KOPT-K1 (cell line): ENCODE measurements around the gene RRP8.
A peak's percentile ranks its signal among the peaks of the same experiment; 100 is the strongest.

Experiments used
- H3K27ac ChIP-seq: fragments of 200-600 bp; sonication (generic); 2 replicates; pipeline ENCODE4 v1.5.1; 2016; ENCODE audit warnings: antibody characterized with exemption, mild to moderate bottlenecking, low read depth, low read length; ENCODE audit not compliant: poor library complexity, severe bottlenecking
- H3K36me3 ChIP-seq: fragments of 200-600 bp; sonication (generic); 2 replicates; pipeline ENCODE4 v1.5.1; 2017; ENCODE audit warnings: antibody characterized with exemption, mild to moderate bottlenecking, low read length, moderate library complexity; ENCODE audit not compliant: insufficient read depth
- H3K9me3 ChIP-seq: fragments of 200-600 bp; sonication (generic); 2 replicates; pipeline ENCODE4 v1.5.1; 2017; ENCODE audit warnings: antibody characterized with exemption, low read length, mild to moderate bottlenecking; ENCODE audit not compliant: insufficient read depth, poor library complexity, severe bottlenecking

The RRP8 gene

DNA sequence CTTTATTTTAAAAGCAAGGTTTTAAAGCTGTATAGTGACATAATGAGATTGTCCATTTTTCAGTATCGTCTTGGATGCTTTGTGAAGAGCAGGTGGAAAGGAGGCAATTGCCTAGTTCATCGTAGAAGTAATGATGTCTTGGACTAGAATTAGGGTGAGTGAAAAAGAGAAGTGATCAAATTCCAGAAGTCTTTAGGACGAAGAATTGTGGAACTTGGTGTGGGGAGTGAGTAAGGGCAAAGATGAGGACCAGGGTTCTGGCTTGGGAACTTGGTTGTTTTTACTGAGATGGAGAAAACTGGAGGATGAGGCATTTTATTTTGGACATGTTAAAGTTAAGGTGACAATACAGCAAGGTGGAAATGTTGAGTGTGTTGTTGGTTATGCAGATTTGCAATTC lies 1.4 kb upstream of the RRP8 start:
- H3K36me3 ChIP-seq: peaks cover 51% of the 10 kb centered on the region
- H3K27ac ChIP-seq: peak overlapping the region; percentile 70
- H3K9me3 ChIP-seq: no peaks in the 10 kb centered on the region

DNA sequence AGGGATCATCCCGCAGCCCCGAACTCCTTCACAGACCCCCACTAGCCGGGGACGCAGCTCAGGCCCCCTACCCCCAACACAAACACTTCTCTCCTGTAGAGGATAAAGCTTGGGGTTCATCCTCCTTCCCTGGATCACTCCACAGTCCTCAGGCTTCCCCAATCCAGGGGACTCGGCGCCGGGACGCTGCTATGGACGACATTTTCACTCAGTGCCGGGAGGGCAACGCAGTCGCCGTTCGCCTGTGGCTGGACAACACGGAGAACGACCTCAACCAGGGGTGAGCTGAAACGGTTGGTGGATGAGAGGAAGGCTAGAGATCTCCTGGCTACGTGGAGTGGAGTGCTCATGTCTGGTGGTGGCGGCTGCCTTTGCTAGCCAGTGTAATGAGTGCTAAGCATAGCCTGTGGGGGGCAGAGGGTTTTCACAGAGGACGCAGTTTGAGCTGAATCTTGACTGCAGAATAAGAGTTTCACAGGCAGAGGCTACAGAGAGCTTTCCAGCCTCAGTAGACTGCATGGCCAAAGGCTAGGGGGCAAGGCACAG lies 738 bp upstream of the RRP8 start:
- Histone ChIP-seq H3K27ac (peak overlapping the region; percentile 70), H3K36me3 (peaks cover 51% of the 10 kb centered on the region), H3K9me3 (no peaks in the 10 kb centered on the region)

DNA sequence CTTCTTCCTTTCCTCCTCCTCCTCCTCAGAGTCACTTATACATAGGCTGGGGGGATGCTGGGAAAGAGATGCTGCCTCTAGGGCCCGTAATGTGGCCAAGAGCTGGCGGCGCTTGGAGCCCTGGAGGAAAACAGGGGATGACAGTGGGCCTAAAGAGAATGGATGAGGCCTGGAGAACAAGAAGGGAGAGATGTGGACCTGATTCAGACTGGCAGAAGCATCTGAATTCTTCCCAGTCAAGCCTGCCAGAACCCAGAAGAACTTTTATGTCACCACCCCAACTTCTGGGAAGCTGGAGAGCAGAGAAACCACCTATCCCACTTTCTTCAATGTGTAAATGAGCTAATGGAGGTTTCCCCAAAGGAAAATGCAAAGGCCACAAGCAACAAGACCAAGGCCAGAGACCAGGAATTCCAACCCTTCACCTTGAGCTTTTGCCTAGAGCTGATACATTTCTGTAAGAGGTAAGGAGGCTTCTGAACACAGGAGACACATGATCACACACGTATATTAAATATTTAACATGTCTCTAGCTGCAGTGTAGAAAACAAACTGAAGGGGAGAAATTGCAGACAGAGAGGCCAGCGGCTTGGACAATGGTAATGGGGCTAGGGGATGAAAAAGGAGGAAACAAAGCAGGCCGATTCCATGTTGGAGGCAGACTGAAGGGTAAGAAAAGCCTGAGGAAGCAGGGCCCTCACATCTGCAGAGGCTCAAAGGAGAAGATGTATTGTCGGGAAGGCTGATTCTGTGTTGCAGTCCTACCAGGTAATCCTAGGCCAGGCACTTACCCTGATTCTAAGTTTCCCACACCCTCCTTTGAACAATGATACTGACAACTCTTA lies 1.1 kb downstream of the RRP8 start:
- Histone ChIP-seq H3K9me3 (no peaks in the 10 kb centered on the region), H3K36me3 (peaks cover 51% of the 10 kb centered on the region), H3K27ac (peak overlapping the region; percentile 70)

DNA sequence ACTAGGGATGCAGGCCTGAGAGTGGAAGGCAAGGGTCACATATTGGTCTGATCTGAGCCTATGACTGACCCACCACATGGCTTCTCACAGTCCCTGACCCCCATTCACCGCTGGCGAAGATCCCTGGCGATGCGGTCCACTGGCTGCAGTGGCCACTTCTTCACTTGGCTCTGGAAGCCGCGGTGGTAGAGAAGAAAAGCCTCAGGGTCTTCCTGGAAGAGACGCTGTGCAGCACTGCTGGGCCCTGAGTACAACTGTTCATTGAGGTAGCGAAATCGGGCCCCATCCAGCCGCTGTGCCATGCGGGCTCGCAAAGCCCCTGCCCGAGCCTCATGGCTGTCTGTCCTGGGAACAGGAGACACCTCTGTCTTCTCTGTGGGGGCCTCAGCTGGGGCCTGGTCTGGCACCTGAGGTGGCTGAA lies 2.4 kb downstream of the RRP8 start:
- Histone ChIP-seq H3K9me3 (no peaks in the 10 kb centered on the region), H3K36me3 (peaks cover 62% of the 10 kb centered on the region)

DNA sequence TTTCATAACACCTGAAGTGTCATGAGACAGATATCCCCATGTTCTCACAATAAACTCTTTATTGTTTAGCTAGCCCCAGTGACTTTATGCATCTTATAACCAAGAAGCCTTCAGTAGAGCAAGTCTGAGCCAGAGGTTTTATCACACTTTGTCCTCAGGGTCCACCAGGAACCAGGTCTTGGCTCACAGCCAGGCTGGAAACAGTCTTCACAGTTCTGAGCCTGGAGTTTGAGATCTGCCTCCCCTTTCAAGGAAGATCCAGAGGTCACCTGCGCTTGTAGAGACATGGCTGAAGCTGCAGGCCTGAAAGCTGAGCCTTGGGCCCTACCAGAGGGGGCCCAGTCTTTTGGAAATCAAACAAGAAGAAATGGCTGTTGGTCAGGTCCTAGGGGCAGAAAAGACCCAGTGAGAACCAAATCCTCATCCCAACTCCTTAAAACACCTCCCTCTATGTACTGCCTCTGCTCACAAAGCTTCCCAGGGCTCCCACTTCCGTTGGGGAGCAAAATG lies 3.5 kb downstream of the RRP8 start:
- Histone ChIP-seq H3K27ac (no peak overlapping the region), H3K36me3 (peaks cover 72% of the 10 kb centered on the region)

More for the DNA sequence above, 2.4 kb downstream of the RRP8 start:
- no peak overlapping the region for H3K27ac ChIP-seq

DNA sequence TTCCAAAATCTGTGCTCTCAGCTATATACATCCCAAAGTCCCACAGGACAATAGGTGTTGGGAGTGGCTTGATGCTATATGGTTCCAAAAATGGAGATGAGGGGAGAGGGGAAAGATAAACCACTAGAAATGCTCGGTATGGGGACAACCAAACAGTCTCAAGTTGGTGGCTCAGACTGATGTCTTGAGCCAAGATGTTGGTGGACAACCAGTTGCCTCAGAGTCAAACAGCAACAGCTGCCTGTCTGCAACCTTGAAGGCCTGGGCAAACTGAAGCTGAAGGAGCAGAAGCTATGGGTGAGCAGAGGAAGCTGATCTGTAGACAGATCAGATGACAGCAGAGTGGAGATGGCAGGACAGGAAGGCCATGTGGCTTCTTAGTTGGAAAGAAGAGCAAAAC lies 4.0 kb downstream of the RRP8 start:
- Histone ChIP-seq H3K27ac (no peak overlapping the region), H3K36me3 (peaks cover 76% of the 10 kb centered on the region)

More for the DNA sequence above, 3.5 kb downstream of the RRP8 start:
- no peaks in the 10 kb centered on the region for H3K9me3 ChIP-seq

DNA sequence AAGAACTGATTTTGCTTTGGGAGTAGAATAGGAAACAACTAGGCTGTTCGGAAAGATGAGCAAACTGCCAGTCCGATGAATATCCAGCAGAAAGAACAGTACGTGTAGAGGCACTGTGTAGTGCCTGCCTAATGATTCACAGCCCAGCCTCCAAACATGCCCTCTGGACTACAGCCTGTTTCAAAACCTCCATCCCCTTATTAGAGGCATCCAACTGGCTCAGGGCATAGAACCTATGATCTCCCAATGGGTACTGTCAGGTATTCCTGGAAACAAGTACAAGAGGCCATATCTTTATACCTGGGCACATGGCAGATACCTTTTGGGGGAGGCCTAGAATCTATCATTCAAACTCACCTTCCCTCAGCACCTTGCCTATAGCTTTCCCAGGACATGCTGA lies 4.9 kb downstream of the RRP8 start:
- Histone ChIP-seq H3K36me3 (peaks cover 83% of the 10 kb centered on the region), H3K9me3 (no peaks in the 10 kb centered on the region), H3K27ac (no peak overlapping the region)

More for the DNA sequence above, 4.0 kb downstream of the RRP8 start:
- H3K9me3 ChIP-seq: no peaks in the 10 kb centered on the region

DNA sequence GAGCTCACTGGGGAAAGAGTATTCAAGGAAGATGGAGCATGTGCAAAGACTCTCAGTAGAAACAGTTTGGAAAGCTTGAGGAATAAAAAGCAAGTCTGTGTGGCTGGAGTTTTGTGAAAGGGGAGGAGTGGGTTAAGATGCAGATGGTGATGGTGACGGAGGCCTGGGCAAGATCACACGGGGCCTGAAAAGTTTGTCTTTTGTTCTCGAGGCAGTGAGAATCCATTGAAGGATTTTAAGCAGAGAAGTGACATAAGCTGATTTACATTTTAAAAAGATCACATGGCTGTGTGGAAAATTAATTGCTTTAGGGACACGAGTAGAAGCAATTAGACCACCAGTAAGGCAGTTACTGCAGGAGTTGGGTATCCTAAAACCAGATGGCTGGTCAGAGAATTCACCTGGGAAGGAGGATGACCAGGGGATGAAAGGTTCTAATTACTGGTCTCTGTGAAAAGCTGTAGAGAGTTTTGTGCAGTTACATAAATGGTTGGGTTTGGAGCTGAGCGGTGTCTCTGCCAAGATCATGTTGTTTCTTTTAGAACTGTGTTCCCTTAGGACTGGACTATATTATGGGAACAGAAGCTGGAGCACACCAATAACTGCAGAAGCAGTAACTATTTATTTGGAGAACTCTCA lies 7.1 kb downstream of the RRP8 start:
- Histone ChIP-seq H3K36me3 (peaks cover 95% of the 10 kb centered on the region), H3K27ac (no peak overlapping the region), H3K9me3 (no peaks in the 10 kb centered on the region)

DNA sequence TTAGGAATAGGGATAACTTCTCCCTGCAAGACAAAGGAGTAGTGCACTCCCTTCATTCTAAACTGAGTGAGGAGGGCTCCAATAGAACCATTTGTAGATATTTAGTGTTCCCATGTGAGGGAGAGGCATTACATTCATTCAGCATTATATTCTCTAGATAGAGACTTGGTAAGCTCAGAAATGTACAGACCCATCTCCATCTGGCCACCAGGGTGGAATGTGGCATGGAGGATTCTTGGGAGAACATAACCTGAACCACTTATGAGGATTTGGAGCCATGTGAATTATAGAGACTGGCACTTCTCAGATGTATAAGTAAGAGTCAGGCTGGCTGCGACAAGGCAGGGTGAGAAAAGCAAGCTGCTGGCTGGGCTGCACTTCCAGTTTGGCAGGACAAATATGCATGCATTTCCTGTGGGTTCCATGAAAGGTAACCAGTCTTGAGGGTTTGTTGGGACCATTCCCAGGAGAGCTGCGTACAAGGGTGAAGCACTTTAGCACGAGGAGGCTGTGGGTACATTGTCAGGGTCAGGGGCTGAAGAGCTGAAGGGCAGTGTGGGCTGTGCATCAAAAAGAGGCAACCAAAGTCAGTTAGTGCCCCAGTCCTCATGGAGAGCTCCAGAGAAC lies 9.2 kb downstream of the RRP8 start:
- Histone ChIP-seq H3K9me3 (no peaks in the 10 kb centered on the region), H3K27ac (no peak overlapping the region), H3K36me3 (peaks cover 75% of the 10 kb centered on the region)

DNA sequence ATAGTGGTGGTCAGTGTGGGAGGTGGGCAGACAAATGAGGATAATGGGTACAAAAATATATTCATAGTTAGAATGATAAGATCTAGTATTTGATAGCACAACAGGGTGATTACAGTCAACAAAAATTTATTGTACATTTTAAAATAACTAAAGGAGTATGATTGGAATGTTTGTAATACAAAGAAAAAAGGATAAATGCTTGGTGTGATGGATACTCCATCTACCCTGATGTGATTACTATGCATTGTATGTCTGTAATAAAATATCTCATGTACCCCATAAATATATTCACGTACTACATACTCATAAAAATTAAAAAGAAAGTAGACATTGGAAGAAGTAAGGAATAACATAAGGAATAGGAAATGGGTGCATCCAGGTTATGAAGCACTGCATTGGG lies 15.4 kb downstream of the RRP8 start:
- H3K27ac ChIP-seq: no peak overlapping the region
- peaks cover 18% of the 10 kb centered on the region; the same call in 1 of the 2 replicates for H3K36me3 ChIP-seq
- H3K9me3 ChIP-seq: peaks cover 20% of the 10 kb centered on the region

DNA sequence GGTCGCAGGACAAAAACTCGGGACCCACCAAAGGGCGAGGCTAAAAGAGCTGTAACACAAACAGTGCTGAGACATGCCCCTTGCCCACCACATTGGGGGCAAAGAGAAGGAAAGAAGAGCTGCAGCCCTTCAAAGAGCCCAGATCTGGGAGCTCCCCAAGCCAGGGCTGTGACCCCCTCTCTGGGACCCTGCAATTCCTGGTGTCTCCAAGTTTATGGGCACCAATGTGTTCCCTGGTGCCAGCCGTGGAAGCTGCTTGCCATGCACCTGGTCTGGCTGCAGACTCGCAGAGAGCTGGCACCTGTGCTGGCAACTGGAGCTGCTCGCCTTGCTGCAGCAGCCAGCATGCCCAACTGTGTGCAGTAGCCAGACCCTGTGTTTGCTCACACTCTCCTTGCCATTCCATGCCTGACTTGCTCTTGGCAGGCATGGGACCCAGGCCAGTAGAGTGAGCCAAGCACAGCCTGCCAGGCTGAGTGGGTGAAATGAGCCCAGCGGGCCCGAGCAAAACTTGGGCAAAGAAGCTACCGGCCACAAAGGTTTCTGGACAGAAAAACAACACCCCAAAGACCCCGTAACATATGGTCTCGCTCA lies 16.0 kb downstream of the RRP8 start:
- Histone ChIP-seq H3K36me3 (peaks cover 12% of the 10 kb centered on the region; the same call in 1 of the 2 replicates), H3K27ac (no peak overlapping the region), H3K9me3 (peaks cover 20% of the 10 kb centered on the region)

DNA sequence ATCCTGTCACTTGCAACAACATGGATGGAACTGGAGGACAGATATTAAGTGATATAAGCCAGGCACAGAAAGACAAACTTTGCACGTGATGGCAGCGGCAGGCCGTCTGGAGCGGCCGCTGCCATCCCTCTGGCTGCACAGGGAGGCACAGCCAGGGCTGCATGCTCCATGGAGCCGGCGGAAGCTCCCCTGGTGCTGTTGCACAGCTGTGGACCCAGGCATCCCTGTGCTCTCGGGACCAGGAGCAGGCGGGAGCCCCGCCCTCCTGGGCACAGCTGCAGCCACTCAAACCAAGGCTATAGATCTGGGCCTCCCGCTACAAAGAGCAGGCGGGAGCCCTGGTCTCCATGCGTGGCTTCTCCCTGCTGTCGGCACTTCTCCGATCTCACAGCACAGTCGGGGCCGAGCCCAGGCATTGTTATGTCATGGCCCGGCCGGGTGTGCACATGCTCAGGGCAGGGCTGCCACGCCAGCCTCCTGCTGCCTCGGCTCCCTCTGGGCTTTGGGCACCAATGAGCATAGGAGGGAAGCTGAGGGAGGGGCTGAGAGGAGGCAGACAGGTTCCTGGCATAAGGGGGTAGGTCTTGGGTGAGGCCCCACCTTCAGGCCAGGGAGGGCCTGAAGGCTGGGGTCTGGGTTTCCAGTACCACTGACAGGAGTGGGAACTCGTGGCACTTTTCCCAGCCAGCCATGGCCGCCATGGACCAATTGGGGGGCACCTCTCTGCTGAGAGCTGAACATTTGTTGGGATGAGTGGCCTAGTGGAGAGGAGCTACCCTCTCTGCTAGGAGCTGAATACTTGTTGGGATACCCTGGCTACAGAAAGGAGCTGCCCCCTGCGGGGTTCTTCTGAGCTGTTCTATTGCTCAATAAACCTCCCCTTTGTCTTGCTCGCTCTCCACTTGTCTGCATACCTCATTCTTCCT lies 16.7 kb downstream of the RRP8 start:
- Histone ChIP-seq H3K36me3 (peaks cover 5% of the 10 kb centered on the region; the same call in 1 of the 2 replicates), H3K9me3 (peaks cover 20% of the 10 kb centered on the region), H3K27ac (no peak overlapping the region)

DNA sequence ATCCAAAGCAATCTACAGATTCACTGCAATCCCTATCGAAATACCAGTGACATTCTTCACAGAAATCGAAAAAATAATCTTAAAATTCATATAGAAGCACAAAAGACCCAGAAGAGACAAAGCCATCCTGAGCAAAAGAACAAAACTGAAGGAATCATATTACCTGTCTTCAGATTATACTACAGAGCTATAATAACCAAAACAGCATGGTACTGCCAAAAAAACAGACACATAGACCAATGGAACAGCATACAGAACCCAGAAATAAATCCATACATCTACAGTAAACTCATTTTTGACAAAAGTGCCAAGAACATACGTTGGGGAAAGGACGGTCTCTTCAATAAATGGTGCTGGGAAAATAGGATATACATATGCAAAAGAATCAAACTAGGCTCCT lies 18.9 kb downstream of the RRP8 start:
- H3K27ac ChIP-seq: no peak overlapping the region
- peaks cover 20% of the 10 kb centered on the region for H3K9me3 ChIP-seq
- no peaks in the 10 kb centered on the region for H3K36me3 ChIP-seq

DNA sequence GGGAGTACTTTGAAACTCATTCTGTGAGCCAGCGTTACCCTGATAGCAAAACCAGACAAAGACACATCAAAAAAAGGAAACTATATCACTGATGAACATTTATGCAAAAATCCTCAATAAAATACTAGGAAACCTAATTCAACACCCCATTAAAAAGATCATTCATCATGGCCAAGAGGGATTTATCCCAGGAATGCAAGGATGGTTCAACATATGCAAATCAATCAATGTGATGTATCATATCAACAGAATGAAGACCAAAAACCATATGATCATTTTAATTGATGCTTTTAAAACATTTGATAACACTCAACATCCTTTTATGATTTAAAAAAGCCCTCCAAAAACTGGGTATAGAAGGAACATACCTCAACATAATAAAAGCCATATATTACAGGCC lies 19.8 kb downstream of the RRP8 start:
- no peak overlapping the region for H3K27ac ChIP-seq
- H3K9me3 ChIP-seq: peaks cover 20% of the 10 kb centered on the region
- H3K36me3 ChIP-seq: no peaks in the 10 kb centered on the region
